Fibroblast of lung (primary cell): ENCODE results near the gene PACSIN1.

Experiments used
- EZH2 ChIP-seq: IDR thresholded peaks from 2 replicates; pipeline ENCODE4 v1.5.1; 2012; ENCODE audit warnings: low read length, control low read depth, mild to moderate bottlenecking; ENCODE audit errors: missing control alignments
- TF ChIP-seq, protein P1 (sequence below), 2 donors: IDR thresholded peaks in 1 of 2; conservative IDR thresholded peaks in 1 of 2; 1 replicate in 1 of 2; 2 replicates in 1 of 2; pipeline ENCODE4 v1.5.1; 2011 to 2012; ENCODE audit warnings: low read length in 2 of 2, control low read depth in 1 of 2, inconsistent platforms in 1 of 2, low read depth in 1 of 2, mild to moderate bottlenecking in 1 of 2

- TF ChIP-seq EZH2: no peak
- TF ChIP-seq, protein P1, sequence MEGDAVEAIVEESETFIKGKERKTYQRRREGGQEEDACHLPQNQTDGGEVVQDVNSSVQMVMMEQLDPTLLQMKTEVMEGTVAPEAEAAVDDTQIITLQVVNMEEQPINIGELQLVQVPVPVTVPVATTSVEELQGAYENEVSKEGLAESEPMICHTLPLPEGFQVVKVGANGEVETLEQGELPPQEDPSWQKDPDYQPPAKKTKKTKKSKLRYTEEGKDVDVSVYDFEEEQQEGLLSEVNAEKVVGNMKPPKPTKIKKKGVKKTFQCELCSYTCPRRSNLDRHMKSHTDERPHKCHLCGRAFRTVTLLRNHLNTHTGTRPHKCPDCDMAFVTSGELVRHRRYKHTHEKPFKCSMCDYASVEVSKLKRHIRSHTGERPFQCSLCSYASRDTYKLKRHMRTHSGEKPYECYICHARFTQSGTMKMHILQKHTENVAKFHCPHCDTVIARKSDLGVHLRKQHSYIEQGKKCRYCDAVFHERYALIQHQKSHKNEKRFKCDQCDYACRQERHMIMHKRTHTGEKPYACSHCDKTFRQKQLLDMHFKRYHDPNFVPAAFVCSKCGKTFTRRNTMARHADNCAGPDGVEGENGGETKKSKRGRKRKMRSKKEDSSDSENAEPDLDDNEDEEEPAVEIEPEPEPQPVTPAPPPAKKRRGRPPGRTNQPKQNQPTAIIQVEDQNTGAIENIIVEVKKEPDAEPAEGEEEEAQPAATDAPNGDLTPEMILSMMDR (conservative IDR thresholded peaks at IDR 0.05 in 1 of 2, IDR thresholded peaks at IDR 0.05 in 1 of 2; ENCODE audit: low read depth in 1 of 2, low read length in 2 of 2): no peak
Measured at GRCh38 chr6:34527751-34528670, 62.1 kb downstream of the PACSIN1 start.
